ENCODE measurements around the gene POLR3GL. TPM values are rescaled to one million over a fixed set of nuclear protein-coding genes. Genes with fewer than 3 reads are reported as not detected.
A peak's percentile ranks its signal among the peaks of the same experiment; 100 is the strongest.

The POLR3GL gene
- total RNA-seq, 1 experiment from 2014 or later: 8.5 TPM

GRCh38 chr1:145975216-145975615 lies 10.7 kb downstream of the POLR3GL start:
- CTCF ChIA-PET: no interaction called here
- H3K27ac ChIP-seq (ENCODE audit: low read depth, low read length, poor library complexity, severe bottlenecking): no peak overlapping the region
- intact Hi-C loops (cut with micrococcal nuclease; ENCODE audit: unreplicated experiment): loop anchor here (5.0 kb wide), 1 partner anchor 128 kb away; the partner anchor contains the start of gene NUDT17
- BruUV-seq (replicated peaks): no TSS peak
- POLR2A ChIA-PET (ENCODE audit: low non-redundant PET): no interaction called here
- H3K9me3 ChIP-seq (ENCODE audit: low read depth, low read length, poor library complexity, severe bottlenecking): no peaks in the 10 kb centered on the region
- no peaks in the 10 kb centered on the region for H3K27me3 ChIP-seq (replicated peaks; ENCODE audit: insufficient read depth, low read depth, low read length, poor library complexity)
- no peak for TF ChIP-seq CTCF (conservative IDR thresholded peaks at IDR 0.05; ENCODE audit: low read depth, low read length)
- TF ChIP-seq EZH2 (IDR thresholded peaks at IDR 0.05; ENCODE audit: borderline replicate concordance, low read depth, low read length, poor library complexity, severe bottlenecking): no peak
- H3K4me3 ChIP-seq (ENCODE audit: low read depth, low read length, poor library complexity, severe bottlenecking): no peak overlapping the region
- no peaks in the 10 kb centered on the region for H3K36me3 ChIP-seq (ENCODE audit: insufficient read depth, low read length, poor library complexity, severe bottlenecking)
- peaks cover 24% of the 10 kb centered on the region for H3K4me1 ChIP-seq (ENCODE audit: insufficient read depth, low read length, poor library complexity, severe bottlenecking)
- DNase-seq (ENCODE audit: low spot score): no peak

- DNase-seq (ENCODE audit: low spot score): no peak
- TF ChIP-seq EZH2 (IDR thresholded peaks at IDR 0.05; ENCODE audit: borderline replicate concordance, low read depth, low read length, poor library complexity, severe bottlenecking): no peak
- no TSS peak for BruUV-seq (replicated peaks)
- intact Hi-C loops (cut with micrococcal nuclease; ENCODE audit: unreplicated experiment): loop anchor here (1.0 to 5.0 kb wide), 2 partner anchors 27 to 130 kb away; partner anchors contain the start of gene NUDT17
- ChIA-PET POLR2A (ENCODE audit: low non-redundant PET) (interaction anchor here (0.6 kb wide), 1 partner anchor 29 kb away, joined by 10 read pairs; no protein-coding TSS in a partner anchor), CTCF (interaction anchor here (0.8 to 1.9 kb wide), 5 partner anchors 13 to 32 kb away, joined by 3 to 26 read pairs (median 5); partner anchors contain the start of genes ANKRD34A, LIX1L and POLR3GL)
- Histone ChIP-seq H3K4me3 (ENCODE audit: low read depth, low read length, poor library complexity, severe bottlenecking) (no peak overlapping the region), H3K4me1 (ENCODE audit: insufficient read depth, low read length, poor library complexity, severe bottlenecking) (peaks cover 30% of the 10 kb centered on the region), H3K27me3 (replicated peaks; ENCODE audit: insufficient read depth, low read depth, low read length, poor library complexity) (no peaks in the 10 kb centered on the region), H3K27ac (ENCODE audit: low read depth, low read length, poor library complexity, severe bottlenecking) (peak overlapping the region; percentile 95), H3K36me3 (ENCODE audit: insufficient read depth, low read length, poor library complexity, severe bottlenecking) (no peaks in the 10 kb centered on the region), H3K9me3 (ENCODE audit: low read depth, low read length, poor library complexity, severe bottlenecking) (no peaks in the 10 kb centered on the region)
Measured at GRCh38 chr1:145977016-145977415, 12.5 kb downstream of the POLR3GL start.

- POLR2A ChIA-PET (ENCODE audit: low non-redundant PET): no interaction called here
- no peaks in the 10 kb centered on the region for H3K27me3 ChIP-seq (replicated peaks; ENCODE audit: insufficient read depth, low read depth, low read length, poor library complexity)
- peak overlapping the region; percentile 95 for H3K27ac ChIP-seq (ENCODE audit: low read depth, low read length, poor library complexity, severe bottlenecking)
- no peaks in the 10 kb centered on the region for H3K36me3 ChIP-seq (ENCODE audit: insufficient read depth, low read length, poor library complexity, severe bottlenecking)
- no peaks in the 10 kb centered on the region for H3K9me3 ChIP-seq (ENCODE audit: low read depth, low read length, poor library complexity, severe bottlenecking)
- no TSS peak for BruUV-seq (replicated peaks)
- H3K4me3 ChIP-seq (ENCODE audit: low read depth, low read length, poor library complexity, severe bottlenecking): no peak overlapping the region
- CTCF ChIA-PET: interaction anchor here (0.6 to 1.9 kb wide), 7 partner anchors 13 to 58 kb away, joined by 3 to 26 read pairs (median 5); partner anchors contain the start of genes ANKRD34A, LIX1L and POLR3GL
- TF ChIP-seq EZH2 (IDR thresholded peaks at IDR 0.05; ENCODE audit: borderline replicate concordance, low read depth, low read length, poor library complexity, severe bottlenecking): no peak
- TF ChIP-seq CTCF (conservative IDR thresholded peaks at IDR 0.05; ENCODE audit: low read depth, low read length): peak; percentile 89
- intact Hi-C loops (cut with micrococcal nuclease; ENCODE audit: unreplicated experiment): loop anchor here (1.0 to 5.0 kb wide), 2 partner anchors 27 to 130 kb away; partner anchors contain the start of gene NUDT17
- peak; percentile 87 for DNase-seq (ENCODE audit: low spot score)
- peaks cover 30% of the 10 kb centered on the region for H3K4me1 ChIP-seq (ENCODE audit: insufficient read depth, low read length, poor library complexity, severe bottlenecking)
Measured at GRCh38 chr1:145977486-145978470, 13.3 kb downstream of the POLR3GL start.

Measured in A673 (cell line).